ENCODE results near the gene CFAP221.
A peak's percentile ranks its signal among the peaks of the same experiment; 100 is the strongest.

The CFAP221 gene

GRCh38 chr2:119694470-119694844 is 150.2 kb downstream of the CFAP221 start:
- no peak for DNase-seq (ENCODE audit: low read depth)
- Histone ChIP-seq H3K36me3 (ENCODE audit: control insufficient read depth, insufficient read depth, low read length, severe bottlenecking) (no peaks in the 10 kb centered on the region), H3K27me3 (replicated peaks; ENCODE audit: control insufficient read depth, insufficient read depth, low read length) (peaks cover 26% of the 10 kb centered on the region), H3K9me3 (ENCODE audit: control insufficient read depth, low read length) (no peaks in the 10 kb centered on the region), H3K4me1 (ENCODE audit: control insufficient read depth, insufficient read depth, low read length) (peaks cover 8% of the 10 kb centered on the region), H3K4me3 (ENCODE audit: low read length) (no peak overlapping the region), H3K9ac (ENCODE audit: low read length) (no peak overlapping the region)

GRCh38 chr2:119694845-119695521 is 150.7 kb downstream of the CFAP221 start:
- DNase-seq (ENCODE audit: low read depth) = peak; percentile 70
- no peaks in the 10 kb centered on the region for H3K9me3 ChIP-seq (ENCODE audit: control insufficient read depth, low read length)
- H3K9ac ChIP-seq (ENCODE audit: low read length) = no peak overlapping the region
- H3K4me3 ChIP-seq (ENCODE audit: low read length) = peak overlapping the region; percentile 39
- peaks cover 30% of the 10 kb centered on the region for H3K27me3 ChIP-seq (replicated peaks; ENCODE audit: control insufficient read depth, insufficient read depth, low read length)
- H3K4me1 ChIP-seq (ENCODE audit: control insufficient read depth, insufficient read depth, low read length) = peaks cover 8% of the 10 kb centered on the region
- no peaks in the 10 kb centered on the region for H3K36me3 ChIP-seq (ENCODE audit: control insufficient read depth, insufficient read depth, low read length, severe bottlenecking)

GRCh38 chr2:119696005-119696404 is 151.8 kb downstream of the CFAP221 start:
- H3K9me3 ChIP-seq (ENCODE audit: control insufficient read depth, low read length) = no peaks in the 10 kb centered on the region
- no peak for DNase-seq (ENCODE audit: low read depth)
- H3K4me3 ChIP-seq (ENCODE audit: low read length) = no peak overlapping the region
- H3K36me3 ChIP-seq (ENCODE audit: control insufficient read depth, insufficient read depth, low read length, severe bottlenecking) = no peaks in the 10 kb centered on the region
- peaks cover 32% of the 10 kb centered on the region for H3K27me3 ChIP-seq (replicated peaks; ENCODE audit: control insufficient read depth, insufficient read depth, low read length)
- no peak overlapping the region for H3K9ac ChIP-seq (ENCODE audit: low read length)
- peaks cover 8% of the 10 kb centered on the region for H3K4me1 ChIP-seq (ENCODE audit: control insufficient read depth, insufficient read depth, low read length)

- Histone ChIP-seq H3K36me3 (ENCODE audit: control insufficient read depth, insufficient read depth, low read length, severe bottlenecking) (no peaks in the 10 kb centered on the region), H3K9me3 (ENCODE audit: control insufficient read depth, low read length) (no peaks in the 10 kb centered on the region), H3K27me3 (replicated peaks; ENCODE audit: control insufficient read depth, insufficient read depth, low read length) (peaks cover 34% of the 10 kb centered on the region), H3K4me3 (ENCODE audit: low read length) (no peak overlapping the region), H3K4me1 (ENCODE audit: control insufficient read depth, insufficient read depth, low read length) (peaks cover 8% of the 10 kb centered on the region), H3K9ac (ENCODE audit: low read length) (no peak overlapping the region)
- no peak for DNase-seq (ENCODE audit: low read depth)
These were observed 152.3 kb downstream of the CFAP221 start for GRCh38 chr2:119696494-119697030.

GRCh38 chr2:119697290-119698020 is 153.2 kb downstream of the CFAP221 start:
- Histone ChIP-seq H3K27me3 (replicated peaks; ENCODE audit: control insufficient read depth, insufficient read depth, low read length) (peaks cover 34% of the 10 kb centered on the region), H3K4me3 (ENCODE audit: low read length) (no peak overlapping the region), H3K4me1 (ENCODE audit: control insufficient read depth, insufficient read depth, low read length) (peaks cover 16% of the 10 kb centered on the region), H3K9ac (ENCODE audit: low read length) (no peak overlapping the region), H3K9me3 (ENCODE audit: control insufficient read depth, low read length) (no peaks in the 10 kb centered on the region), H3K36me3 (ENCODE audit: control insufficient read depth, insufficient read depth, low read length, severe bottlenecking) (no peaks in the 10 kb centered on the region)
- no peak for DNase-seq (ENCODE audit: low read depth)

- no peaks in the 10 kb centered on the region for H3K9me3 ChIP-seq (ENCODE audit: control insufficient read depth, low read length)
- H3K36me3 ChIP-seq (ENCODE audit: control insufficient read depth, insufficient read depth, low read length, severe bottlenecking) = no peaks in the 10 kb centered on the region
- peaks cover 19% of the 10 kb centered on the region for H3K4me1 ChIP-seq (ENCODE audit: control insufficient read depth, insufficient read depth, low read length)
These were observed 154.0 kb downstream of the CFAP221 start for GRCh38 chr2:119698246-119698645.

GRCh38 chr2:119699016-119699606 is 154.9 kb downstream of the CFAP221 start:
- no peaks in the 10 kb centered on the region for H3K36me3 ChIP-seq (ENCODE audit: control insufficient read depth, insufficient read depth, low read length, severe bottlenecking)
- peaks cover 22% of the 10 kb centered on the region for H3K4me1 ChIP-seq (ENCODE audit: control insufficient read depth, insufficient read depth, low read length)
- no peak overlapping the region for H3K9ac ChIP-seq (ENCODE audit: low read length)
- H3K4me3 ChIP-seq (ENCODE audit: low read length) = no peak overlapping the region
- H3K27me3 ChIP-seq (replicated peaks; ENCODE audit: control insufficient read depth, insufficient read depth, low read length) = peaks cover 34% of the 10 kb centered on the region
- no peaks in the 10 kb centered on the region for H3K9me3 ChIP-seq (ENCODE audit: control insufficient read depth, low read length)
- no peak for DNase-seq (ENCODE audit: low read depth)

More at GRCh38 chr2:119698246-119698645, 154.0 kb downstream of the CFAP221 start:
- Histone ChIP-seq H3K4me3 (ENCODE audit: low read length) (no peak overlapping the region), H3K9ac (ENCODE audit: low read length) (no peak overlapping the region), H3K27me3 (replicated peaks; ENCODE audit: control insufficient read depth, insufficient read depth, low read length) (peaks cover 34% of the 10 kb centered on the region)
- DNase-seq (ENCODE audit: low read depth) = no peak

- H3K27me3 ChIP-seq (replicated peaks; ENCODE audit: control insufficient read depth, insufficient read depth, low read length) = peaks cover 34% of the 10 kb centered on the region
- H3K9me3 ChIP-seq (ENCODE audit: control insufficient read depth, low read length) = peaks cover 9% of the 10 kb centered on the region
- H3K4me1 ChIP-seq (ENCODE audit: control insufficient read depth, insufficient read depth, low read length) = peaks cover 14% of the 10 kb centered on the region
- no peak overlapping the region for H3K9ac ChIP-seq (ENCODE audit: low read length)
- no peak for DNase-seq (ENCODE audit: low read depth)
- H3K4me3 ChIP-seq (ENCODE audit: low read length) = no peak overlapping the region
- no peaks in the 10 kb centered on the region for H3K36me3 ChIP-seq (ENCODE audit: control insufficient read depth, insufficient read depth, low read length, severe bottlenecking)
These were observed 156.6 kb downstream of the CFAP221 start for GRCh38 chr2:119700866-119701265.

GRCh38 chr2:119701352-119701751 is 157.1 kb downstream of the CFAP221 start:
- no peaks in the 10 kb centered on the region for H3K36me3 ChIP-seq (ENCODE audit: control insufficient read depth, insufficient read depth, low read length, severe bottlenecking)
- no peak overlapping the region for H3K9ac ChIP-seq (ENCODE audit: low read length)
- no peak overlapping the region for H3K4me3 ChIP-seq (ENCODE audit: low read length)
- peaks cover 14% of the 10 kb centered on the region for H3K4me1 ChIP-seq (ENCODE audit: control insufficient read depth, insufficient read depth, low read length)
- DNase-seq (ENCODE audit: low read depth) = no peak
- H3K9me3 ChIP-seq (ENCODE audit: control insufficient read depth, low read length) = peaks cover 9% of the 10 kb centered on the region
- peaks cover 30% of the 10 kb centered on the region for H3K27me3 ChIP-seq (replicated peaks; ENCODE audit: control insufficient read depth, insufficient read depth, low read length)

- H3K4me1 ChIP-seq (ENCODE audit: control insufficient read depth, insufficient read depth, low read length) = peaks cover 14% of the 10 kb centered on the region
- DNase-seq (ENCODE audit: low read depth) = no peak
These were observed 158.1 kb downstream of the CFAP221 start for GRCh38 chr2:119702203-119702917.

More at GRCh38 chr2:119702203-119702917, 158.1 kb downstream of the CFAP221 start:
- Histone ChIP-seq H3K27me3 (replicated peaks; ENCODE audit: control insufficient read depth, insufficient read depth, low read length) (peaks cover 21% of the 10 kb centered on the region), H3K4me3 (ENCODE audit: low read length) (no peak overlapping the region), H3K9me3 (ENCODE audit: control insufficient read depth, low read length) (peaks cover 9% of the 10 kb centered on the region), H3K9ac (ENCODE audit: low read length) (no peak overlapping the region), H3K36me3 (ENCODE audit: control insufficient read depth, insufficient read depth, low read length, severe bottlenecking) (no peaks in the 10 kb centered on the region)

Measured in adipocyte (in vitro differentiated cells).